Measurements from ENCODE around the gene CLCN4.

CLCN4 gene

DNA sequence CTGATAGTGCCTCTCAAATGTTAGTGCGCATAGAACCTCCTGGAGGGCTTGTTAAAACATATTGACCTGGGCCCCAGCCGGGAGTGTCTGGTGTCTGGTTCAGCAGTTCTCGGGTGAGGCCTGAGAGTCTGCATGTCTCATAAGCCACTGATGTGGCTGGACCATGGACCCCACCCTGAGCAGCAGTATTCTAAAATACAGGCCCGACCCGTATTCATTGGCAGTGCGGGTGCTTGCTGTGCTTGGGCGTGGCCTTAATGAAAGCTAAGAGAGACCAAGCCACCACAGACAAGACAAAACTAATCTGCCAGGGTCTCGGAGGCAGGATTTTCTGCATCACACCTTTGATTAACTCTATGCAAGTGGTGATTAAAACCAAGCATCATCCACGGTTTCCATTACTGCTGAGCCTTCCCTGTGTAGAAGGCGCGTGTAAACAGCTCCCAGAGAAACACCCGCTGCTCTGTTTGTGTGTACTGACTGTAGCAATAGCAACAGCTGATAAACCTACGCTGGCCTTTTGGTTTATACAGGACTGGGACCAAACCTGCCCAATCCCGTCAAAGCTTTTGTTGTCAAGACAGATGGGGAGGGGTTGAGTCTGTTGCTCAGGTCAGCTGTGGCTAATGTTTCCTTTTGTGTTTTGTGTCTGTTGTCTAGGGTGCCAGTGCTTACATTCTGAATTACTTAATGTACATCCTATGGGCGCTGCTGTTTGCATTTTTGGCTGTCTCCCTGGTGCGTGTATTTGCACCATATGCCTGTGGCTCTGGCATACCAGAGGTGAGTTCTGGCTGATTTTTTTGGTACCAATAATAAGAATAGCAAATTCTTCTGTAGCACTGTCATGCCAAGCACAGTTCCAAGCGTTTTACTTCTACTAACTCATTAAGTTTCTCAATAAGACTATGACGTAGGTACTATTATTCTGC is 40.8 kb downstream of the CLCN4 start:
- no peak for DNase-seq (ENCODE audit: low spot score)

DNA sequence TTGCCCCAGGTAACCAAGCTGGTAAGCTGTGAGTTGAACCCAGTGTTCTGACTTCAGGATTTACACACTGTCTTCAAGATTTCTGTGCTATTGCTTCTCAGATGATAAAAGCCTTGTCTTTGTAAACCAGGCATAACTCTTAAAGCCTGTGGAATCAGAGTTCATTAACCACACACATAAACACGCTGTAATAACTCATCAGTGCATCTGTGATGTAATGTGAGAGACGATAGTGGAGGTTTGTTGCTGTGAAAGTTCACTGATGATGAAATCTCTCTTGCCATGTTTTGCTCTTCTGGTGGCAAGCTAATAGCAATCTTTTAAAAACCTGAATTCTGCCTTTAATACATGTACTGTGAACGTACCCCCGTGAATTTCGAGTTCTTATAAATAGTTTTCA is 41.5 kb downstream of the CLCN4 start:
- DNase-seq (ENCODE audit: low spot score) = no peak

DNA sequence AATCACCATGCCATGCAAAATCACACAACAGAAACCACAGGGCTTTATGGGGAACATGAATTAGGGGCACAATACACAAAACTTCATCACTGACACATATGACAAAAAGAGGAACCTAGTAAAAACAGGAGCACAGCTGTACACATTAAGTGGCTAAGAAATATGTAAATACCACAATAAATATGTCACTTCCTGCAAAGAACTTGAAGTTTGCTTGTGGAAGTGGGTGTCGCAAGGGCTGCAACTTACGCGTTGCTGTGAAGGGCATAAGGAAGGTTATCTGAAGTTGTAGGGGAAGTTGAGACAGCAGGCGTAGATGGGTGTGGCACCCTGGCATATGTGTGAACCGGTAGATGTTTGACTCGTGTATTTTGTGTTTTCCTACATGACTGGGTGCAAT is 42.4 kb downstream of the CLCN4 start:
- DNase-seq (ENCODE audit: low spot score) = peak; percentile 38

DNA sequence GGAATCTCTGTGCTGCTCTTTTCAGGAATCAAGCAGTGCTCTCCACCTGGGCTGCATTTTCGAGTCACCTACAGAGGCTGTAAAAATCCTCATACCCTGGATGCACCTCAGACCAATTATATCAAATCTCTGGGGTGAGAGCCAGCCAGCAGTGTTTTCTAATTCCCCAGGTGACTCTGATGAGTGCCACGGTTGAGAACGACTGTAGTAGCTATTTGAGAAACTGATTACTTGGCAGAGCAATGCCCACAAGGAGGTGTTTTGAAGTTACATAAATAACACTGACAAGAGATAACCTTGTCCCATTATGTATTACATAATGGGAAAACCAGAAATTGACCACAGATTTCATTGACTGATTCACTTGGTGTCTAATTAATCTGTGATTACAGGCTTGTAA is 46.8 kb downstream of the CLCN4 start:
- no peak for DNase-seq (ENCODE audit: low spot score)

DNA sequence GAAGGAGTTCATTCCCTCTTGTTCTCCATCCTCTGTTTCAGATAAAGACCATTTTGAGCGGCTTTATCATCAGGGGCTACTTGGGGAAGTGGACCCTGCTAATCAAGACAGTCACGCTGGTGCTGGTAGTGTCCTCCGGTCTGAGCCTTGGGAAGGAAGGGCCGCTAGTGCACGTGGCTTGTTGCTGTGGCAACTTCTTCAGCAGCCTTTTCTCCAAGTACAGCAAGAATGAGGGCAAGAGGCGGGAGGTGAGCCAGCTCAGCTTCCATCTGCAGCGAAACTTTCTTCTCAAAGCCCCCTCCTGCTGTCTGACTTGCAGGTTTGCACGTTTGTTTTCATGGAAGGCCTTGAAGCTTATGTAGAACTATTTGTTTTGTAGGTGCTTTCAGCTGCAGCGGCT is 49.5 kb downstream of the CLCN4 start:
- no peak for DNase-seq (ENCODE audit: low spot score)

GRCh38 chrX:10208281-10208856 is 51.6 kb downstream of the CLCN4 start:
- DNase-seq (ENCODE audit: low spot score) = no peak

- DNase-seq (ENCODE audit: low spot score) = no peak
Observed at GRCh38 chrX:10208953-10209352, 52.2 kb downstream of the CLCN4 start.

DNA sequence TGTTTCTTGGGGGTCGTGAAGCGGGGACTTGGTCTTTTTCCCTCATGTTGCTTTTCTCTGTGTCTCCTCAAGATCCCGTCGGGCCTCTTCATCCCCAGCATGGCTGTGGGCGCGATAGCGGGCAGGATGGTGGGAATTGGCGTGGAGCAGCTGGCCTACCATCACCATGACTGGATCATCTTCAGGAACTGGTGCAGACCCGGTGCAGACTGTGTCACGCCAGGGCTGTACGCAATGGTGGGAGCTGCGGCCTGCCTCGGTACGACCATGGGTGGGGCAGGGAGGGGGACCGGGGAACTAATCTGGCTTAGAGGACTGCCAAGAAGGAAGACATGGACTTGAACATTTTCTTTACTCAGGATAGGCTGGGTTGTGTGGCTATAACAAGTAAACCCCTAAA is 55.6 kb downstream of the CLCN4 start:
- DNase-seq (ENCODE audit: low spot score) = no peak

GRCh38 chrX:10213716-10214115 is 56.9 kb downstream of the CLCN4 start:
- no peak for DNase-seq (ENCODE audit: low spot score)

DNA sequence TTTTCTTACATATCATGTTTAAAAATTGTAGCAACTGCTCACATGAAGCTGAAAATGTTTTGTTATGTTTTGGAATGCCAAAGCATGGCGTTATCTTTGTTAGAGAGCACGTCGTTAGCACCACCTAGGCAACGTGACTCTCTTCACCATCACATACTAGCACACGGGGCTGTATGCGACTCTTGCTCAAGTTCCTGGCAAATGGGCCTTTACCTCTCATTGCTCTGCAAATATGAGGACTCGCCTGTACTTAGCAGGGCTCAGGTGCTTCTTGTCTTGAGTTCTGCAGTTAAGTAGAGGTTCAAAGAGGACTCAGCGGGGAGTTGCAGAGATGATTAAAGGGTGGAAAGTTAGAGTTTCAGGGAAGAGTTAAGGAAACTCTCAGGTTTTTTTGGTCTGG is 59.4 kb downstream of the CLCN4 start:
- no peak for DNase-seq (ENCODE audit: low spot score)

GRCh38 chrX:10217198-10217597 is 60.4 kb downstream of the CLCN4 start:
- peak; percentile 5 for DNase-seq (ENCODE audit: low spot score)

- DNase-seq (ENCODE audit: low spot score) = no peak
Observed at GRCh38 chrX:10221651-10222050, 64.9 kb downstream of the CLCN4 start.

DNA sequence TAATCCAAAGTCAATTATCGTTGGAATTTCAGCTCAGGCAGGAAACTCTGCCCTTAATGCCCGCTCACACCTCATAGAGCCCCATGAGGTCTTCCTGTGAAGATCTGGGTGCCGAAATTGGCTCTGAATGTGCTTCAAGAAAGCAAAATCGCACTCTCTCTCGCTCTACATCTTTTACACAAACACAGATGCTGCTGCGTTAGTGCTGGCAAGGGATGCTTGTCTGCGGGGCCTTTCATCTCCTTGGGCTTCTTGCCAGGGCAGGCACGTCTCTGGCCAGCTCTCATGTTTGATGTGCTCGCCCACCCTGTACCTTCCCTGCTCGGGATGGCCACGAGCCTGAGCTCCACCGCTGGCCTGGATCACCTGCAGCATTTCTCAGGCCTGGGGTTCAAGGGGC is 66.5 kb downstream of the CLCN4 start:
- DNase-seq (ENCODE audit: low spot score) = no peak

- DNase-seq (ENCODE audit: low spot score) = no peak
Observed at GRCh38 chrX:10223781-10224180, 67.0 kb downstream of the CLCN4 start.

- no peak for DNase-seq (ENCODE audit: low spot score)
Observed at GRCh38 chrX:10230222-10230621, 73.4 kb downstream of the CLCN4 start.

DNA sequence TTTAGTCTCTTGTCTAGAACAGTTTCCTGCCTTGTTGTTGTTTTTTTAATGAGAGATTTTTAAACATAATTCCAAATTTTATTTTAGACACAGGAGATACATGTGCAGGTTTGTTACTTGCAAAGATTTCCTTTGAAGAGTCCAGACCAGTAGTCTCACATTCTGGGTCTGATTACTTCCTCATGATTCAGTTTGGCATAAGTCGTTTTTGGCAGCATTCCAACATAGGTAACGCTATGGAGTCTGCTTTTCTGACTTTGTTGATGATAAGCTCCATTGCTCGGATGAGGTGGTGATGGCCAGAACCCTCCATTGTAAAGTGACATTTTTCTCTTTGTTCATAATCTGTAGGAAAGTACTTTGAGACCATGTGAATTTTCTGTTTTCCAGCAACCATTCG is 74.7 kb downstream of the CLCN4 start:
- DNase-seq (ENCODE audit: low spot score) = no peak

DNA sequence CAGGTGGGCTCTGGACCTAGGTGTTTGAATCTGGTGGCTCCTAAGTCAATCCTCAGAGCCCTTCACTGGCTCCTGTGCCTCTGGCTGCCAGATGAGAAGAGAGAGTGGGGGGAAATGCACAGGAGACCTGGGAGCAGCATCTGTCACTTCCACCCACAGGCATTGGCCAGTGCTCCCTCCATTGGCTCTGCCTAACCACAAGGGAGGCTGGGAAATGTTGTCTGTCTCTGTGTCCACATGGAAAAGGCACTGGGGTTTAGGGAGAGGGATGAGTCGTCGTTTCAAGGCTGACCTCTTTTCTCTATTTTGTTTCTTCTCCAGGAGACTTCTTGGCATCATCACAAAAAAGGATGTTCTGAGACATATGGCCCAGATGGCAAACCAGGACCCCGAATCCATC is 76.4 kb downstream of the CLCN4 start:
- DNase-seq (ENCODE audit: low spot score) = no peak

- no peak for DNase-seq (ENCODE audit: low spot score)
Observed at GRCh38 chrX:10233696-10234095, 76.9 kb downstream of the CLCN4 start.

DNA sequence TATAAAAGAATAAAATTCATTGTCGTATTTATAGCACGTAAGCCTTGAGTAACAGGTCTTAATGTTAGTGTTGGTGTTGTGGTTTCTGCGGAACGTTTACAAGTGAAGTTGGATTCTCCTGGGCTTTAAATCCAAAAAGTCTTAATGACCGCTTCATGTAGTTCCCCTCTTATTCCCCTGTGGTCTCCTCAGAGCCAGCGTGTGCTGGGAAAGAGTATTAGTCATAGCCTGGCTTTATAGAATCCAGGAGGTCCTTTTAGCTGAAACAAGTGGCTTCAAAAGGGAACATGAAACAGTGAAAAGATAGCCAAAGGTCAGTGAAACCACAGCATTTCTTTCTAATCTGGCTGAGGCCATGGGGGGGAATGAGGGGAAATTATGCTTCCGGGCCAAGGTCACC is 79.1 kb downstream of the CLCN4 start:
- no peak for DNase-seq (ENCODE audit: low spot score)

DNA sequence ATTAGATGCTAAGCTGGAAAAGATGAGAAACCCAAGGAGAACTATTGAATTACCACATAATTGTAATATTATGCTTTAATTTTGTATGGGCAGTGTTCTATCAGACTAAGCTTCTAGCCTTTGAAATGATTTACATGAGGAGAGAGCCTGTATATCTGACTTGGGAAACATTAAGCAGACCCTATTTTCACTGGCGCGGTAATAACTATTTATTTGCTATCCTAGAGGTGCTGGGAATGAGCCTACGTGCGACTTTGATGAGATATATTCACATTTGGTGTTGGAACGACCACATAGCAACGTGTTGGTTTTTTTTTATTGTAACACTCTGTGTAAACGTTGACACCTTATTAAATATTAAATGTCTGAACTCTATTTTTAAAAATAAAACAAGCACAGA is 80.5 kb downstream of the CLCN4 start:
- DNase-seq (ENCODE audit: low spot score) = no peak

GRCh38 chrX:10239611-10240064 is 82.9 kb downstream of the CLCN4 start:
- no peak for DNase-seq (ENCODE audit: low spot score)

- DNase-seq (ENCODE audit: low spot score) = no peak
Observed at GRCh38 chrX:10240918-10241317, 84.1 kb downstream of the CLCN4 start.

DNA sequence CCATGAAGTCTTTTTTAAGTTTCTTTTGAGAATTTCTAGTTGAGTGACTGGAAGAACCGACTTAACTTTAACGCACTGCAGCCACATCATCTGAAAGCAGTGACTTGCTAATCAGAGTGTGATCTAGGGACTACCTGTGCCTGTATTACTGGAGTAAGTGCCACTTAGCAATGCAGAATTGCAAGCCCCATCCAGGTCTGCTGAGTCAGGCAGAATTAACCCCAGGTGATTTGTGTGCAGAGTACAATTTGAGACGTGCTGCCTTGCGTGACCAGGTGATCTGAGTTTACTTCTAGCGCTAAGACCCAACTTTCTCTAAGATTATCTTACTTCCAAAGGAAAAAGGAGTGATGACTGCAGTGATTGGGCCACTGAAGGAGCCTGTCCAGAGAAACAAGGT is 85.3 kb downstream of the CLCN4 start:
- no peak for DNase-seq (ENCODE audit: low spot score)

GRCh38 chrX:10243106-10243505 is 86.3 kb downstream of the CLCN4 start:
- DNase-seq (ENCODE audit: low spot score) = no peak

All from hematopoietic multipotent progenitor cell treated with erythropoietin and hydrocortisone succinate and interleukin-3 and kit ligand, for 17 days (in vitro differentiated cells).